SK-N-SH (cell line): Measurements from ENCODE around the gene DPM2. TPM values are rescaled to one million over a fixed set of nuclear protein-coding genes. Genes with fewer than 3 reads are reported as not detected.

Source experiments
- CTCF ChIA-PET: fragments of 300-600, 350-600 bp; formaldehyde crosslinking; extraction: SDS; loops from one replicate; lab custom pipeline; 2021; lab: Yijun Ruan, JAX
- POLR2A ChIA-PET: fragments of 350-600 bp; sonication (Branson Sonifier 250); formaldehyde crosslinking; extraction: SDS; loops from one replicate; lab custom pipeline; 2020; ENCODE audit warnings: antibody characterized with exemption, inconsistent platforms; lab: Yijun Ruan, JAX
- DNase-seq: peaks from one replicate; pipeline ENCODE4 v3.0.0; 2012
- H2AFZ ChIP-seq: fragments of 200-600 bp; sonication (generic); 2 replicates; pipeline ENCODE4 v1.8.1; 2016; ENCODE audit warnings: antibody characterized with exemption, mild to moderate bottlenecking, low read depth
- H3F3A ChIP-seq: fragments of 200-600 bp; sonication (generic); replicated peaks from 2 replicates; pipeline ENCODE3; 2016; ENCODE audit warnings: antibody characterized with exemption, mild to moderate bottlenecking; ENCODE audit not compliant: insufficient read depth
- H3K27ac ChIP-seq, 2 experiments: fragments of 200-500 bp in 1 of 2; fragments of 200-600 bp in 1 of 2; sonication (Bioruptor generic) in 1 of 2; sonication (generic), shearing (Covaris generic) in 1 of 2; 2 replicates each; pipeline versions ENCODE4 v1.5.1 to v1.6.1; 2014 to 2016; ENCODE audit warnings: low read depth in 2 of 2, inconsistent platforms in 1 of 2, low read length in 1 of 2, mild to moderate bottlenecking in 1 of 2, mixed read lengths in 1 of 2
- H3K27me3 ChIP-seq: fragments of 200-600 bp; sonication (generic), shearing (Covaris generic); 2 replicates; pipeline ENCODE4 v1.6.1; 2016; ENCODE audit warnings: mixed run types; ENCODE audit not compliant: insufficient read depth
- H3K36me3 ChIP-seq, 2 experiments: fragments of 200-500 bp in 1 of 2; fragments of 200-600 bp in 1 of 2; sonication (Bioruptor generic) in 1 of 2; sonication (generic) in 1 of 2; replicated peaks in 1 of 2; 2 replicates each; pipeline versions ENCODE3 to v1.5.1; 2014 to 2016; ENCODE audit warnings: low read length in 1 of 2, mild to moderate bottlenecking in 1 of 2; ENCODE audit not compliant: insufficient read depth in 2 of 2, control insufficient read depth in 1 of 2
- H3K4me1 ChIP-seq, 2 experiments: fragments of 200-500 bp in 1 of 2; fragments of 200-600 bp in 1 of 2; sonication (Bioruptor generic) in 1 of 2; sonication (generic), shearing (Covaris generic) in 1 of 2; 2 replicates each; pipeline versions ENCODE4 v1.5.1 to v1.6.1; 2014 to 2016; ENCODE audit warnings: low read depth in 1 of 2, low read length in 1 of 2, mixed run types in 1 of 2; ENCODE audit not compliant: insufficient read depth in 2 of 2, control insufficient read depth in 1 of 2
- H3K4me2 ChIP-seq: fragments of 200-600 bp; sonication (generic), shearing (Covaris generic); 2 replicates; pipeline ENCODE4 v1.6.1; 2017; ENCODE audit warnings: mixed run types
- H3K4me3 ChIP-seq, 2 experiments: fragments of 200-500 bp in 1 of 2; fragments of 200-600 bp in 1 of 2; sonication (Bioruptor generic) in 1 of 2; sonication (generic), shearing (Covaris generic) in 1 of 2; 2 replicates each; pipeline versions ENCODE4 v1.5.1 to v1.8.1; 2014 to 2016; ENCODE audit warnings: low read depth in 2 of 2, inconsistent platforms in 1 of 2, low read length in 1 of 2, mild to moderate bottlenecking in 1 of 2, mixed read lengths in 1 of 2, moderate library complexity in 1 of 2
- H3K79me2 ChIP-seq: fragments of 200-600 bp; sonication (generic); 2 replicates; pipeline ENCODE4 v1.8.1; 2017; ENCODE audit warnings: mild to moderate bottlenecking; ENCODE audit not compliant: insufficient read depth
- H3K9ac ChIP-seq: fragments of 200-600 bp; sonication (generic); 2 replicates; pipeline ENCODE4 v1.6.1; 2017; ENCODE audit warnings: mixed run types
- H3K9me2 ChIP-seq: fragments of 200-600 bp; sonication (generic); 2 replicates; pipeline ENCODE4 v1.6.1; 2017; ENCODE audit warnings: mixed run types
- H3K9me3 ChIP-seq: fragments of 200-600 bp; sonication (generic); 2 replicates; pipeline ENCODE4 v1.6.1; 2017; ENCODE audit warnings: mixed run types, mild to moderate bottlenecking, moderate library complexity
- H4K20me1 ChIP-seq: fragments of 200-600 bp; sonication (generic); 2 replicates; pipeline ENCODE4 v1.6.1; 2017; ENCODE audit warnings: mild to moderate bottlenecking, mixed run types; ENCODE audit not compliant: insufficient read depth
- CHD2 ChIP-seq: fragments of 150-350 bp; IDR thresholded peaks from 2 replicates; pipeline ENCODE4 v1.6.1; 2018; ENCODE audit warnings: low read length; ENCODE audit not compliant: partially characterized antibody
- ELF1 ChIP-seq: IDR thresholded peaks from 2 replicates; pipeline ENCODE4 v1.4.0; 2012
- EP300 ChIP-seq, 2 experiments: IDR thresholded peaks; 2 replicates each; pipeline versions ENCODE4 v1.4.0 to v1.6.1; 2012; ENCODE audit warnings: borderline replicate concordance in 1 of 2, low read depth in 1 of 2, low read length in 1 of 2
- EZH2phosphoT487 ChIP-seq: fragments of 200-600 bp; sonication (generic); IDR thresholded peaks from 2 replicates; pipeline ENCODE4 v1.6.1; 2017; ENCODE audit warnings: low read depth, mixed run types, mild to moderate bottlenecking, antibody characterized with exemption, moderate library complexity, borderline replicate concordance
- FOSL2 ChIP-seq: IDR thresholded peaks from 2 replicates; pipeline ENCODE4 v1.4.0; 2012; ENCODE audit warnings: low read depth, mild to moderate bottlenecking, moderate library complexity, borderline replicate concordance
- FOXJ3 ChIP-seq: sonication (generic); formaldehyde crosslinking; IDR thresholded peaks from 2 replicates; pipeline ENCODE4 v1.5.1; 2020; ENCODE audit warnings: mild to moderate bottlenecking, missing genetic modification reagents
- GABPA ChIP-seq: IDR thresholded peaks from 2 replicates; pipeline ENCODE4 v1.4.0; 2012; ENCODE audit warnings: low read depth, mild to moderate bottlenecking
- GATA2 ChIP-seq: sonication (generic); formaldehyde crosslinking; IDR thresholded peaks from 2 replicates; pipeline ENCODE4 v1.5.0; 2020; ENCODE audit warnings: mild to moderate bottlenecking, missing genetic modification reagents
- JUND ChIP-seq: IDR thresholded peaks from 2 replicates; pipeline ENCODE4 v1.4.0; 2012
- POLR2AphosphoS5 ChIP-seq: IDR thresholded peaks from 2 replicates; pipeline ENCODE4 v1.6.1; 2012; ENCODE audit warnings: low read depth, low read length
- RFX5 ChIP-seq: IDR thresholded peaks from 2 replicates; pipeline ENCODE4 v1.6.1; 2012; ENCODE audit warnings: mild to moderate bottlenecking, improper control_type of control experiment, low read length
- RXRA ChIP-seq: IDR thresholded peaks from 2 replicates; pipeline ENCODE4 v1.4.0; 2012; ENCODE audit warnings: low read depth, mild to moderate bottlenecking, borderline replicate concordance
- SMC3 ChIP-seq: IDR thresholded peaks from 2 replicates; pipeline ENCODE4 v1.6.1; 2012; ENCODE audit warnings: low read depth, low read length, improper control_type of control experiment
- TCF12 ChIP-seq: IDR thresholded peaks from 2 replicates; pipeline ENCODE4 v1.4.0; 2012
- TEAD4 ChIP-seq: IDR thresholded peaks from 2 replicates; pipeline ENCODE4 v1.4.0; 2012; ENCODE audit warnings: mild to moderate bottlenecking, borderline replicate concordance; ENCODE audit not compliant: insufficient read depth
- YY1 ChIP-seq: IDR thresholded peaks from 2 replicates; pipeline ENCODE4 v1.4.0; 2012; ENCODE audit warnings: low read depth, mild to moderate bottlenecking
- WGBS: methylation state at CpG from one replicate; pipeline ENCODE4 v1.1.6; 2017; ENCODE audit warnings: low lambda C conversion rate; 5-methylcytosine and 5-hydroxymethylcytosine counted together
- polyA plus RNA-seq, 3 experiments: library from polyadenylated mRNA; depleted of rRNA; stranded (reverse); fragments of >200 nt; gene quantifications; 2 replicates each; pipeline ENCODE4 v1.2.3, GENCODE V29; 2012
- TF ChIP-seq, protein P1 (sequence below): IDR thresholded peaks from 2 replicates; pipeline ENCODE4 v1.4.0; 2012; ENCODE audit warnings: low read depth, borderline replicate concordance
- TF ChIP-seq, protein P2 (sequence below): fragments of 150-350 bp; IDR thresholded peaks from 2 replicates; pipeline ENCODE4 v1.6.1; 2016; ENCODE audit warnings: mild to moderate bottlenecking, low read depth, low read length
- TF ChIP-seq, protein P3 (sequence below): IDR thresholded peaks from 2 replicates; pipeline ENCODE4 v1.4.0; 2012; ENCODE audit warnings: low read depth
- TF ChIP-seq, protein P4 (sequence below): IDR thresholded peaks from 2 replicates; pipeline ENCODE4 v1.6.1; 2012; ENCODE audit warnings: mild to moderate bottlenecking, low read depth, low read length, moderate library complexity
- TF ChIP-seq, protein P5 (sequence below): IDR thresholded peaks from 2 replicates; pipeline ENCODE4; 2012
- TF ChIP-seq, protein P6 (sequence below): IDR thresholded peaks from 2 replicates; pipeline ENCODE4 v1.4.0; 2012; ENCODE audit warnings: low read depth, borderline replicate concordance

The DPM2 gene
- polyA plus RNA-seq, 1 of the 3 experiments (the other 2 are of a cell fraction): 106 TPM

DNA sequence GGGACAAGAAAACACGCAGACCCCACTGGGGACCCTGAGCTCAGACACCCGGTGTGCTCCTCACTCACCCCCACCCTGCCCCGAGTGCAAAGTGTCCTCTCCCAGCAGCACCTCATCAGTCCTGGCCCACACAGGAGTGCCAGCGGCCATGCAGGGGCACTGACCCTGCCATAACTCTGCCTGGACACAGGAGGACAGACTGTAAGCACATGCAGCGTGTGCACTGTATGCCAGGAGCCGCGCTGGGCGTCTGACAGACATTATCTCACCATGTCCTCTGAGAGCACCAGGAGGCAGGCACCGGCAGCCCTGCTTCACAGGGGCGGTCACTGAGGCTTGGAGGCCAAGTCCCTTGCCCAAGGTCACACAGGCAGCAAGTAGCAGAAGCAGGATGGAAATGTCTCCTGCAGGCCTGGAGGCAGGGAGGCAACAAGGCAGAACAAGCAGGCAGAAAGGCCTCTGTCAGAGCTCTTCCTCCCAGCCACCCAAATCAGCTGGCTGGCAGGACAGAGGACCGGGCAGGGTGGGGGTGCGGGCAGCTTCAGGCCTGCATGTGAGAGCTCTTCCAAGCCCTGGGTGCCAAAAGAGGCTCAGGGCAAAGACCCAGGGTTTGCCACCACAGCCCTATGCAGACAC, 34.7 kb upstream of the DPM2 start:
- ChIA-PET CTCF (interaction anchor here (0.7 to 7.9 kb wide), 9 partner anchors 17 to 145 kb away, joined by 3 to 75 read pairs (median 6); partner anchors contain the start of gene SLC25A25), POLR2A (interaction anchor here (1.3 to 2.0 kb wide), 2 partner anchors 30 to 145 kb away, joined by 3 to 5 read pairs; no protein-coding TSS in a partner anchor)
- no peak overlapping the region for H2AFZ ChIP-seq
- peaks cover 7% of the 10 kb centered on the region for H3F3A ChIP-seq
- no peaks in the 10 kb centered on the region for H3K9me2 ChIP-seq
- no peak overlapping the region for H3K4me3 ChIP-seq
- H3K79me2 ChIP-seq: peaks cover 98% of the 10 kb centered on the region
- no peaks in the 10 kb centered on the region for H3K9me3 ChIP-seq
- H4K20me1 ChIP-seq: peaks cover 64% of the 10 kb centered on the region
- no peak overlapping the region for H3K9ac ChIP-seq
- H3K27me3 ChIP-seq: no peaks in the 10 kb centered on the region
- peak; percentile 84 for DNase-seq
- peaks cover 86 to 100% of the 10 kb centered on the region in 2 experiments for H3K4me1 ChIP-seq
- H3K4me2 ChIP-seq: peak overlapping the region; percentile 98; the same call in 1 of the 2 replicates
- no peaks in the 10 kb centered on the region for H3K36me3 ChIP-seq
- peak overlapping the region; percentile 42 to 93; a peak in 3 of 4 replicates for H3K27ac ChIP-seq
- WGBS: 10% methylated on average over 2 of the region's 12 CpGs
- no peak for TF ChIP-seq YY1
- TF ChIP-seq, protein P1, sequence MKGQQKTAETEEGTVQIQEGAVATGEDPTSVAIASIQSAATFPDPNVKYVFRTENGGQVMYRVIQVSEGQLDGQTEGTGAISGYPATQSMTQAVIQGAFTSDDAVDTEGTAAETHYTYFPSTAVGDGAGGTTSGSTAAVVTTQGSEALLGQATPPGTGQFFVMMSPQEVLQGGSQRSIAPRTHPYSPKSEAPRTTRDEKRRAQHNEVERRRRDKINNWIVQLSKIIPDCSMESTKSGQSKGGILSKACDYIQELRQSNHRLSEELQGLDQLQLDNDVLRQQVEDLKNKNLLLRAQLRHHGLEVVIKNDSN: no peak
- TF ChIP-seq, protein P2, sequence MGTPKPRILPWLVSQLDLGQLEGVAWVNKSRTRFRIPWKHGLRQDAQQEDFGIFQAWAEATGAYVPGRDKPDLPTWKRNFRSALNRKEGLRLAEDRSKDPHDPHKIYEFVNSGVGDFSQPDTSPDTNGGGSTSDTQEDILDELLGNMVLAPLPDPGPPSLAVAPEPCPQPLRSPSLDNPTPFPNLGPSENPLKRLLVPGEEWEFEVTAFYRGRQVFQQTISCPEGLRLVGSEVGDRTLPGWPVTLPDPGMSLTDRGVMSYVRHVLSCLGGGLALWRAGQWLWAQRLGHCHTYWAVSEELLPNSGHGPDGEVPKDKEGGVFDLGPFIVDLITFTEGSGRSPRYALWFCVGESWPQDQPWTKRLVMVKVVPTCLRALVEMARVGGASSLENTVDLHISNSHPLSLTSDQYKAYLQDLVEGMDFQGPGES: no peak
- peak; percentile 76 for TF ChIP-seq GATA2 (CRISPR knock-in tag)
- TF ChIP-seq RXRA: no peak
- no peak for TF ChIP-seq RFX5
- TF ChIP-seq, protein P3, sequence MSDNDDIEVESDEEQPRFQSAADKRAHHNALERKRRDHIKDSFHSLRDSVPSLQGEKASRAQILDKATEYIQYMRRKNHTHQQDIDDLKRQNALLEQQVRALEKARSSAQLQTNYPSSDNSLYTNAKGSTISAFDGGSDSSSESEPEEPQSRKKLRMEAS: no peak
- TF ChIP-seq, protein P4, sequence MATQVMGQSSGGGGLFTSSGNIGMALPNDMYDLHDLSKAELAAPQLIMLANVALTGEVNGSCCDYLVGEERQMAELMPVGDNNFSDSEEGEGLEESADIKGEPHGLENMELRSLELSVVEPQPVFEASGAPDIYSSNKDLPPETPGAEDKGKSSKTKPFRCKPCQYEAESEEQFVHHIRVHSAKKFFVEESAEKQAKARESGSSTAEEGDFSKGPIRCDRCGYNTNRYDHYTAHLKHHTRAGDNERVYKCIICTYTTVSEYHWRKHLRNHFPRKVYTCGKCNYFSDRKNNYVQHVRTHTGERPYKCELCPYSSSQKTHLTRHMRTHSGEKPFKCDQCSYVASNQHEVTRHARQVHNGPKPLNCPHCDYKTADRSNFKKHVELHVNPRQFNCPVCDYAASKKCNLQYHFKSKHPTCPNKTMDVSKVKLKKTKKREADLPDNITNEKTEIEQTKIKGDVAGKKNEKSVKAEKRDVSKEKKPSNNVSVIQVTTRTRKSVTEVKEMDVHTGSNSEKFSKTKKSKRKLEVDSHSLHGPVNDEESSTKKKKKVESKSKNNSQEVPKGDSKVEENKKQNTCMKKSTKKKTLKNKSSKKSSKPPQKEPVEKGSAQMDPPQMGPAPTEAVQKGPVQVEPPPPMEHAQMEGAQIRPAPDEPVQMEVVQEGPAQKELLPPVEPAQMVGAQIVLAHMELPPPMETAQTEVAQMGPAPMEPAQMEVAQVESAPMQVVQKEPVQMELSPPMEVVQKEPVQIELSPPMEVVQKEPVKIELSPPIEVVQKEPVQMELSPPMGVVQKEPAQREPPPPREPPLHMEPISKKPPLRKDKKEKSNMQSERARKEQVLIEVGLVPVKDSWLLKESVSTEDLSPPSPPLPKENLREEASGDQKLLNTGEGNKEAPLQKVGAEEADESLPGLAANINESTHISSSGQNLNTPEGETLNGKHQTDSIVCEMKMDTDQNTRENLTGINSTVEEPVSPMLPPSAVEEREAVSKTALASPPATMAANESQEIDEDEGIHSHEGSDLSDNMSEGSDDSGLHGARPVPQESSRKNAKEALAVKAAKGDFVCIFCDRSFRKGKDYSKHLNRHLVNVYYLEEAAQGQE: no peak
- no peak for TF ChIP-seq EZH2phosphoT487
- no peak for TF ChIP-seq TEAD4
- TF ChIP-seq TCF12: no peak
- no peak for TF ChIP-seq JUND
- TF ChIP-seq, protein P5, sequence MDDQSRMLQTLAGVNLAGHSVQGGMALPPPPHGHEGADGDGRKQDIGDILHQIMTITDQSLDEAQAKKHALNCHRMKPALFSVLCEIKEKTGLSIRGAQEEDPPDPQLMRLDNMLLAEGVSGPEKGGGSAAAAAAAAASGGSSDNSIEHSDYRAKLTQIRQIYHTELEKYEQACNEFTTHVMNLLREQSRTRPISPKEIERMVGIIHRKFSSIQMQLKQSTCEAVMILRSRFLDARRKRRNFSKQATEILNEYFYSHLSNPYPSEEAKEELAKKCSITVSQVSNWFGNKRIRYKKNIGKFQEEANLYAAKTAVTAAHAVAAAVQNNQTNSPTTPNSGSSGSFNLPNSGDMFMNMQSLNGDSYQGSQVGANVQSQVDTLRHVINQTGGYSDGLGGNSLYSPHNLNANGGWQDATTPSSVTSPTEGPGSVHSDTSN: no peak
- TF ChIP-seq SMC3: peak; percentile 9; the same call in 1 of the 2 replicates
- TF ChIP-seq GABPA: no peak
- TF ChIP-seq EP300 (IDR thresholded peaks at IDR 0.05; ENCODE audit: borderline replicate concordance in 1 of 2, low read depth in 1 of 2, low read length in 1 of 2): peak in 1 of 2 experiments; percentile 61; a peak in 2 of 4 replicates
- TF ChIP-seq ELF1: no peak
- no peak for TF ChIP-seq FOSL2
- no peak for TF ChIP-seq POLR2AphosphoS5
- peak; percentile 82; the same call in 1 of the 2 replicates for TF ChIP-seq FOXJ3 (CRISPR knock-in tag)
- peak; percentile 55 for TF ChIP-seq CHD2
- TF ChIP-seq, protein P6, sequence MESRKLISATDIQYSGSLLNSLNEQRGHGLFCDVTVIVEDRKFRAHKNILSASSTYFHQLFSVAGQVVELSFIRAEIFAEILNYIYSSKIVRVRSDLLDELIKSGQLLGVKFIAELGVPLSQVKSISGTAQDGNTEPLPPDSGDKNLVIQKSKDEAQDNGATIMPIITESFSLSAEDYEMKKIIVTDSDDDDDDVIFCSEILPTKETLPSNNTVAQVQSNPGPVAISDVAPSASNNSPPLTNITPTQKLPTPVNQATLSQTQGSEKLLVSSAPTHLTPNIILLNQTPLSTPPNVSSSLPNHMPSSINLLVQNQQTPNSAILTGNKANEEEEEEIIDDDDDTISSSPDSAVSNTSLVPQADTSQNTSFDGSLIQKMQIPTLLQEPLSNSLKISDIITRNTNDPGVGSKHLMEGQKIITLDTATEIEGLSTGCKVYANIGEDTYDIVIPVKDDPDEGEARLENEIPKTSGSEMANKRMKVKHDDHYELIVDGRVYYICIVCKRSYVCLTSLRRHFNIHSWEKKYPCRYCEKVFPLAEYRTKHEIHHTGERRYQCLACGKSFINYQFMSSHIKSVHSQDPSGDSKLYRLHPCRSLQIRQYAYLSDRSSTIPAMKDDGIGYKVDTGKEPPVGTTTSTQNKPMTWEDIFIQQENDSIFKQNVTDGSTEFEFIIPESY: no peak
